ENCODE data around the gene NOTUM. TPM values are rescaled to one million over a fixed set of nuclear protein-coding genes. Genes with fewer than 3 reads are reported as not detected.
"Not testable (repeated sequence)": the region's sequence is repeated elsewhere in the genome, so short reads cannot be mapped to it uniquely, and the experiment has no call there.

The NOTUM gene
- total RNA-seq, 2 donors from 2014 or later = 0.17 to 6.8 TPM

DNA sequence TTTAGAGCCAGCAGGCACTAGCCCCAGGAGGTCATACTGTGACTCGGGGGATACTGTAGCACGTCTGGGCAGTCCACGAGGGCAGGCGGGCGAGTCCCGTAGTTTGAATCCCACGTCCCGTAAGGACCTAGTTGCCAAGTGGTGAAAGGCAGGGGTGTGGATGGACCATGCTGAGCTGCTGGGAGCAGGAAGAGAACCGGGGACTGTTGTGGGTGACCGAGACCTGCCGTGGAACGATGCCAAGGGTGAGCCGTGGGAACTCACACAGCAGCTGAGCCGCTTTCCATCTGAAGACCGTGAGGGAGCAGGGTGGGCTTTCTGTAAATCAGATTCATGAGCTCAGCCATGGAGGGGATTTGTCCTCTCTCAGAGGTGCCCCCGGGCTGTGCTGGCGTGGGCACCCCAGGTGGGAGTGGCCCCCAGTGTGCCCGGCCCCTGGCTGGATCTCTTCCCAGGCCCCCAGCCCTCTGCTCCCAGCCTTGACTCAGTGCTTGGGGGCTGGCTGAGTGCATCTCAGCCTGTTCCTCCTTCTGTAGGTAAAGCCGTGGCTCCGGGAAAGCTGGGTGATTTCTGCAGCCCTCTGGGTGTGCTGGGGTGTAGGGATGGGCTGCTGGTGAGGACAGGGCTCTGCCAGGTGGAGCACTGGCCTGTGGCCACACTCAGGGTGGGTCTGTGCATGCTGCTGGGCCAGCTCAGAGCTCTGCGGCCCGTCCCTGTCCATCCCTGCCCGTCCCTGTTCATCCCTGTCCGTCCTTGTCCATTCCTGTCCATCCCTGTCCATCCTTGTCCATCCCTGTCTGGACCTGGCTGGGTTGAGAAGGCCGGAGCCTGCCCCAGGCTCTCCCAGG, 30.1 kb upstream of the NOTUM start:
- peaks cover 4% of the 10 kb centered on the region for H3K4me1 Mint-ChIP-seq
- H3K27ac Mint-ChIP-seq = peak overlapping the region; percentile 58
- H3K36me3 Mint-ChIP-seq (ENCODE audit: low read depth) = peaks cover 8% of the 10 kb centered on the region
- no peak overlapping the region for H3K4me3 Mint-ChIP-seq
- ATAC-seq (replicated peaks) = no peak
- H3K9me3 Mint-ChIP-seq = no peaks in the 10 kb centered on the region
- H3K27me3 Mint-ChIP-seq = no peaks in the 10 kb centered on the region

DNA sequence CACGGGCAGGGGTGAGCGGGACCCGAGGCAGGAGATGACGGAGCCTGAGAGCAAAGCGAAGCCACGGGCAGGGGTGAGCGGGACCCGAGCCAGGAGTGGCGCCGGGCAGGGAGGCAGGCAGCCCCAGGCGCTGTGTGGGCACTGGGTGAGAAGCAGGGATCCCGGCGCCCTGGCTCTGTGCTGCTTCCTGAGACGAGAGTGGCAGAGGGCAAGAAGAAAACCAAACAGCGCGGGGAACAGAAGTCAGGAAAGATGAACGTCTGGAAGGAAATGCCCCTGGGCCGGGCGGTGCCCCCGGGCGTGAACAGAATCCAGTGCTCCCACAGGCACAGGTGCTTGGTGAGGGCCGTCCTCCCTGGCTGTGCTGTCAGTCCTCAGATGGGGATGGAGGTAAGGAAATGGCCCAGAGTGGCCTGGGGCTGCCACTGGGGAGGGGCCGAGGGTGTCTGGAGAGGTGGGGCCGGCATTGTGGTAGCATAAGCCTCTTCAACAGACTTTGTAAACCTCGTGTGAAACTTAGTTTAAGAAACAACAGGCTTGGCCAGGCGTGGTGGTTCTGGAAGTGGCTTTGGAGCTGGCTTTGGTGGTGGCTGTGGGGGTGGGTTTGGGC, 26.3 kb upstream of the NOTUM start:
- no peak overlapping the region for H3K27ac Mint-ChIP-seq
- H3K9me3 Mint-ChIP-seq = no peaks in the 10 kb centered on the region
- no peaks in the 10 kb centered on the region for H3K27me3 Mint-ChIP-seq
- peaks cover 10% of the 10 kb centered on the region for H3K4me1 Mint-ChIP-seq
- H3K4me3 Mint-ChIP-seq = no peak overlapping the region
- ATAC-seq (replicated peaks) = no peak
- H3K36me3 Mint-ChIP-seq (ENCODE audit: low read depth) = peaks cover 35% of the 10 kb centered on the region

DNA sequence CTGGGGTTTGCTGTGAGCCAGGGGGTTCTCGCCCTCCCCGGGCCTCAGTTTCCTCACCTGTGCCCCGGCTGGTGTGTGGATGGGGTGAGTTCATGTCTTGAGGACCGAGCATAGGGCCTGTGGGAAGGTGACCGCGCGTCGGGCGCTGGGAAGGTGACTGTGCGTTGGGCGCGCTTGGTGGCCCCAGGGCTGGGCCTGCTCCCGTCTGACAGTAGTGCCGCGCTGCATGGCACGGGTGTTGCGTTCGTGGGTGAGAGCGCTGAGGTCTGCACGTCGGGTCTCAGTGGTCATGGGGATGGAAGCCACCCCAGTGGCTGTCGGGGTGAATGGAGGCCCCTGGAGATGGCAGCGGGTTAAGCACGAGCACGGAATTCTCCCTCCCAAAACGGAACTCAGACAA, 25.6 kb upstream of the NOTUM start:
- peaks cover 35% of the 10 kb centered on the region for H3K36me3 Mint-ChIP-seq (ENCODE audit: low read depth)
- no peaks in the 10 kb centered on the region for H3K27me3 Mint-ChIP-seq
- H3K4me3 Mint-ChIP-seq = no peak overlapping the region
- peaks cover 10% of the 10 kb centered on the region for H3K4me1 Mint-ChIP-seq
- ATAC-seq (replicated peaks) = no peak
- H3K9me3 Mint-ChIP-seq = no peaks in the 10 kb centered on the region
- no peak overlapping the region for H3K27ac Mint-ChIP-seq

DNA sequence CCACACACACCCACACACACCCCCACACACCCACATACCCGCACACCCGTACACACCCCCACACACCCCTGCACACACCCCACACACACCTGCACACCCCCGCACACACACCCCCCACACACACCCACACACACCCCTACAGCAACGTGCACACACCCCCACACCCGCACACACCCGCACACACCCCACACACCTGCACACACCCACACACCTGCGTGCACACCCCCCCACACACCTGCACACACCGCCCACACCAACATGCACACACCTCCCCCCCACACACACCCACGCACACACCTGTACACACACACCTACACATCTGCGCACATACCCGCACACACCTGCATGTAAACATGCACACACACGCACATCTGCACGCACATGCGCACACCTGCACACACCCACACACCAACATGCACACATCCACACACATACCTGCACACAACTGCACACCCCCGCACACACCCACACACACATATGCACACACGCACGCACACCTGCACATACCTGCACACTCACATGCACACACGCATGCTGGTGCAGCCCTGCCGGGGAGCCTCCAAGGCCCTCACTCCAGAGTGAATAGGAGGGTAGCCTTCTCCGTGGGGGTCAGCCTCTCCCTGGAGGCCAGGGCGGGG, 23.9 kb upstream of the NOTUM start:
- Mint-ChIP-seq H3K27me3 (no peaks in the 10 kb centered on the region), H3K4me1 (peaks cover 9% of the 10 kb centered on the region), H3K4me3 (no peak overlapping the region), H3K9me3 (no peaks in the 10 kb centered on the region), H3K36me3 (ENCODE audit: low read depth) (peaks cover 35% of the 10 kb centered on the region), H3K27ac (no peak overlapping the region)
- no peak for ATAC-seq (replicated peaks)

DNA sequence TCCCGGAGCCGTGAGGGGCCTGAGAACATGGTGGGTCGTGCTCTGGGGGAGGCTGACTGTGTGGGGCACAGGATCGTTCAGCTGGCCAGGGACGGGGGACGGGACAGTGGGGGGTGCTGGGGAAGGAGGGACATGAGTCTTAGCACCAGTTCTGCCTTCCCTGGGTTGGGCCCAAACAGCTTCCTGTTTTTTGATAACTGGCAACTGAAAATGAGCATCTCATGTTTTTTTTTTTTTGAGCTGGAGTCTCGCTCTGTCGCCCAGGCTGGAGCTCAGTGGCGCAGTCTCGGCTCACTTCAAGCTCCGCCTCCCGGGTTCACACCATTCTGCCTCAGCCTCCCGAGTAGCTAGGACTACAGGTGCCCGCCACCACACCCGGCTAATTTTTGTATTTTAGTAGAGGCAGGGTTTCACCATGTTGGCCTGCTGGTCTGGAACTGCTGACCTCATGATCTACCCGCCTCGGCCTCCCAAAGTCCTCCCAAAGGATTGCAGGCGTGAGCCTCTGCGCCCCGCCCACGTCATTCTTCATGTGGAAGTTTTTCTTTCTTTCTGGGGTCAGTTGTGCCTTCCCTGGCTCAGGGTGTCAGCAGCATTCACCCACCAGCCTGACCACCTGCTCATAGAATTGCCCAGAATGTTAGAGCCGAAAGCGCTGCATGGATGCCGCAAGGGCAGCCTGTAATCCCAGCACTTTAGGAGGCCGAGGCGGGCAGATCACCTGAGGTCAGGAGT, 22.8 kb upstream of the NOTUM start:
- no peak for ATAC-seq (replicated peaks)
- no peaks in the 10 kb centered on the region for H3K9me3 Mint-ChIP-seq
- H3K4me1 Mint-ChIP-seq = peaks cover 9% of the 10 kb centered on the region
- H3K27ac Mint-ChIP-seq = no peak overlapping the region
- H3K27me3 Mint-ChIP-seq = no peaks in the 10 kb centered on the region
- H3K36me3 Mint-ChIP-seq (ENCODE audit: low read depth) = peaks cover 35% of the 10 kb centered on the region
- no peak overlapping the region for H3K4me3 Mint-ChIP-seq

DNA sequence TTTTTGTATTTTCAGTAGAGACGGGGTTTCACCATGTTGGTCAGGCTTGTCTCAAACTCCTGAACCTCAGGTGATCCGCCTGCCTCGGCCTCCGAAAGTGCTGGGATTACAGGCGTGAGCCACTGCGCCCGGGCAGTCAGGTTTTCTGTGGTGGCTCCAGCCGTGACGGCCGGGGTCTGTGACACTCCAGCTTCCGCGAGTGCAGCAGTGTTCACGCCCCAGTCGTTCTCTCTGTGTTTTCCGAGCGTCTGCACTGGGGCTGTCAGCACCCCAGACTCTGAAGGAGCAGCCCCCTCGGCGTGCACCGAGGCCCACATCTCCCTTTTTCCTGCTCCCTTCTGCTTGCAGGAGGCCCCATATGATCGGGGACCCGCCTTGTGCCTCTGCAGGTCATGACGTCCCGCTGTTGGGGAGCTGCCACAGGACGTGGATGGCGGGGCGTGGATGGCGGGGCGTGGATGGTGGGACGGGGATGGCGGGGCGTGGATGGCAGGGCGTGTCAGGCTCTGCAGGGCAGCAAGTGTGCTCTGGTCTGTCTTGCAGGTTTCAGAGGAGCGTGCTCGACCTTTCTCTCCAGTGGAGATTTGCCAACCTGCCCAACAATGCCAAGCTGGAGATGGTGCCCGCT, 22.1 kb upstream of the NOTUM start:
- Mint-ChIP-seq H3K27ac (no peak overlapping the region), H3K27me3 (no peaks in the 10 kb centered on the region), H3K4me3 (no peak overlapping the region), H3K9me3 (no peaks in the 10 kb centered on the region), H3K36me3 (ENCODE audit: low read depth) (peaks cover 35% of the 10 kb centered on the region), H3K4me1 (peaks cover 9% of the 10 kb centered on the region)
- no peak for ATAC-seq (replicated peaks)

DNA sequence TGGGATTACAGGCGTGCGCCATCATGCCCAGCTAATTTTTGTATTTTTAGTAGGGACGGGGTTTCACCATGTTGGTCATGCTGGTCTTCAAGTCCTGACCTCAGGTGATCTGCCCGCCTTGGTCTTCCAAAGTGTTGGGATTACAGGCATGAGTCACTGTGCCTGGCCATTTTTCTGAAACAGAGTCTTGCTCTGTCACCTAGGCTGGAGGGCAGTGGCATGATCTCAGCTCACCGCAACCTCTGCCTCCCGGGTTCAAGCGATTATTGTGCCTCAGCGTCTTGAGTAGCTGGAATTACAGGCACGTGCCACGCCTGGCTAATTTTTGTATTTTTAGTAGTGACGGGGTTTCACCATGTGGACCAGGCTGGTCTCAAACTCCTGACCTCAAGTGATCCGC, 20.5 kb upstream of the NOTUM start:
- H3K4me1 Mint-ChIP-seq = peaks cover 10% of the 10 kb centered on the region
- H3K4me3 Mint-ChIP-seq = not testable (repeated sequence)

DNA sequence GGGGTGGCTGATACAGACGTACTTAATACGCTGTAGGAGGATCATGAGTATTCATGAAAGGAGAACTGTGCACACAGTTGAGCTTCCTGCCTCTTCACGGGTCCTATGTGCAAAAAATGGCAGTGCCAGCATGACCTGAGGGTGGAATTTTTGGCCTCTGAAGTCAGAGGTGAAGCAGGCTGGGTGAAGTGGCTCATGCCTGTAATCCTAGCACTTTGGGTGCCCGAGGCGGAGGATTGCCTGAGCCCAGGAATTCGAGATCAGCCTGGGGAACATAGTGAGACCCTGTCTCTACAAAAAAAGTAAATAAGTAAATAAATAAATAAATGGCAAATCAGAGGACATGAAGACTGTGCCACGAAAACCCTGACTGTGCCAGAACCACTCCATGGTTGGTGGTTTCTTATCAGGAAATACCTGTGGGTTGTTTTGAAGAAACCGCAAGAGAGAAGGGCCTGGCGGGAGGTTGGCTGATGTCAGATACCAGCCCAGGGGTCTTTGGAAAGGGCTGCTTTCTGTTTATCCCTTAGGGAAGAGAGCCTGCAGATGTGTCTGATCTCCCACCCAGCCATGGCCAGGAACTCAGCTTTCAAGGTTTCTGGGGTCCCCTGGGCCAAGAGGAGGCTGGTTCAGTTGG, 19.8 kb upstream of the NOTUM start:
- no peaks in the 10 kb centered on the region for H3K27me3 Mint-ChIP-seq
- no peak for ATAC-seq (replicated peaks)
- H3K36me3 Mint-ChIP-seq (ENCODE audit: low read depth) = peaks cover 32% of the 10 kb centered on the region
- H3K4me1 Mint-ChIP-seq = peaks cover 16% of the 10 kb centered on the region
- H3K9me3 Mint-ChIP-seq = no peaks in the 10 kb centered on the region
- H3K4me3 Mint-ChIP-seq = no peak overlapping the region
- H3K27ac Mint-ChIP-seq = no peak overlapping the region

More for the DNA sequence above, 20.5 kb upstream of the NOTUM start:
- H3K27me3 Mint-ChIP-seq; ATAC-seq (replicated peaks); H3K9me3 Mint-ChIP-seq; H3K27ac Mint-ChIP-seq: not testable (repeated sequence)
- H3K36me3 Mint-ChIP-seq (ENCODE audit: low read depth) = peaks cover 36% of the 10 kb centered on the region

DNA sequence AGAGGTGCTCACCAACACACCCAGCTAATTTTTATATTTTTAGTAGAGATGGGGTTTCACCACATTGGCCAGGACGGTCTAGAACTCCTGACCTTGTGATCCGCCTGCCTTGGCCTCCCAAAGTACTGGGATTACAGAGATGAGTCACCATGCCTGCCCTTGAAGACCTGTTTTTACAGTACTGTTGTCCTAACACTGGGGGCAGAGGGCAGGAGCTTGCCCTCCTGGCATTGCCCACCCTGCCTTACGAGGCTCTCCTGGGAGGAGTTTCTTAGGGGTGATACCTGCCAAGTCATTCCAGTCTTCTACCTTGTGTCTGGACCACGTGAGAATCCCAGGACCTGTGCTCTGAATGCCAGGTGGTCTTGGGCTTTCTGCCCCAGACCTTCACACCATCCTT, 19.1 kb upstream of the NOTUM start:
- Mint-ChIP-seq H3K27me3 (no peaks in the 10 kb centered on the region), H3K36me3 (ENCODE audit: low read depth) (peaks cover 28% of the 10 kb centered on the region), H3K27ac (no peak overlapping the region), H3K4me3 (no peak overlapping the region), H3K4me1 (peaks cover 15% of the 10 kb centered on the region), H3K9me3 (no peaks in the 10 kb centered on the region)
- no peak for ATAC-seq (replicated peaks)

DNA sequence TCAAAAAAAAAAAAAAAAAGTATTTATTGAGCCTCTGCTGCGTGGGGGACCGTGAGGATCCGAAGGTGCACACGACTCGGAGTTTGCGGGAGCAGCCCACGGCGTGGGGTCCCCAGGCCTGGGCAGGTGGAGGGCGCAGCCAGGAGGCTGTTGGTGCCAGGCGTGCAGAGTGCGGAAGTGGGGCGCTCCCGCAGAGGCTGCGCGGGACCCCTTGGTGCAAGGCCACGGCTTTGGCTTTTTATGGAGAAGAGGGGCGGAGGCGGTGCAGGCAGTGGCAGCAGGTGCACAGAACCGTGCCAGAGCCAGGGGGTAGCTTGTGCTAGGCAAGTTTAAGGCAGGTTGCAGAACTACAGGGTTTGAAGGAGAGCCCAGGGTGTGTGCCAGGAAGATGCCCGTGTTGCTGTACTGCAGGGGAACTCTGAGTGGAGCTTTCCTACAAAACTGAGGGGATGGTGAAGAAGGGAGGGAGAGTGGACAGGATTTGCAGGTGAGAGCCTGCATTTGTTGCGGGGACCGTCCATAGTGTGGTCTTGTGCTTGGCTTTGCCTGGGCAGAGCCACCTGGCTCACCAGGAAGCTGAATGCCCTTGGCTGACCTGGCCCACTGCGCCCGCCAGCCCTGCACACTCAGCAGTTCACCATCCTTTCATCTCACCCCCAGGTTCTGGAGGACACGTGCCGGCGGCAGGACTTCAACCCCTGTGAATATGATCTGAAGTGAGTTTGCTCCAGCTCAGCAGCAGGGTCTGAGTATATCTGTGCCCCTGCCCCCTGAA, 17.7 kb upstream of the NOTUM start:
- Mint-ChIP-seq H3K27ac (no peak overlapping the region), H3K9me3 (no peaks in the 10 kb centered on the region), H3K4me1 (peaks cover 11% of the 10 kb centered on the region), H3K4me3 (peak overlapping the region; percentile 59), H3K36me3 (ENCODE audit: low read depth) (peaks cover 16% of the 10 kb centered on the region), H3K27me3 (no peaks in the 10 kb centered on the region)
- ATAC-seq (replicated peaks) = no peak

DNA sequence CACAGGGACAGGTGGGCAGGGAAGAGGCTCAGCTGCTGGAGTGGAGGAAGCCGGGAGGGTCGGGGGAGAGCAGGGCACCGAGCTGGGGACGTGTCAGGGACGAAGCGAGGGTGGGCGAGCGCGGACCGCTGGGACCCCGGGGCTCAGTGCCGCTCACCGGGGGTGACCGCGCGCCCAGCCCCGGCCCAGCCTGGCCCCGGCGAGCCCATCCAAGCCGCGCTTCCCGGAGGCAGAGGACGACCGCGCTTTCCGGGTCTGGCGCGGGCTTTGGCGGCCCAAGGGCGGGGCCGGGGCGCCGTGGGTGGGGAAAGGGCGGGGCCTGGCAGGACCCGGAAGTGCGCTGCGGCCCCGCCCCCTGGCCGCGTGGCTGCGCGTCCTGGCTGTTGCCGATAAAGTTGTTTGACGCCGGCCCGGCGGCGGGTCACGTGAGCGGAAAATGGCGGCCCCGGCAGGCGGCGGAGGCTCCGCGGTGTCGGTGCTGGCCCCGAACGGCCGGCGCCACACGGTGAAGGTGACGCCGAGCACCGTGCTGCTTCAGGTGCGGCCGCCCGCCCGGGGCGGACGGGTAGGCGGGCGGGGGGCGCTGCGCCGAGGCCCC, 16.3 kb upstream of the NOTUM start, which contains the start of gene ASPSCR1:
Gene ASPSCR1, plus strand, starts transcription at position 419 of the 598 bp plus-strand sequence. Its CDS starts 18 bp downstream, at position 437.
- no peaks in the 10 kb centered on the region for H3K9me3 Mint-ChIP-seq
- peak within 1 kb of the TSS; percentile 89 for H3K4me3 Mint-ChIP-seq
- ATAC-seq (replicated peaks) = peak; percentile 85
- peak within 1 kb of the TSS; percentile 94 for H3K27ac Mint-ChIP-seq
- H3K27me3 Mint-ChIP-seq = no peaks in the 10 kb centered on the region
- H3K4me1 Mint-ChIP-seq = peaks cover 11% of the 10 kb centered on the region
- peaks cover 8% of the 10 kb centered on the region for H3K36me3 Mint-ChIP-seq (ENCODE audit: low read depth)

DNA sequence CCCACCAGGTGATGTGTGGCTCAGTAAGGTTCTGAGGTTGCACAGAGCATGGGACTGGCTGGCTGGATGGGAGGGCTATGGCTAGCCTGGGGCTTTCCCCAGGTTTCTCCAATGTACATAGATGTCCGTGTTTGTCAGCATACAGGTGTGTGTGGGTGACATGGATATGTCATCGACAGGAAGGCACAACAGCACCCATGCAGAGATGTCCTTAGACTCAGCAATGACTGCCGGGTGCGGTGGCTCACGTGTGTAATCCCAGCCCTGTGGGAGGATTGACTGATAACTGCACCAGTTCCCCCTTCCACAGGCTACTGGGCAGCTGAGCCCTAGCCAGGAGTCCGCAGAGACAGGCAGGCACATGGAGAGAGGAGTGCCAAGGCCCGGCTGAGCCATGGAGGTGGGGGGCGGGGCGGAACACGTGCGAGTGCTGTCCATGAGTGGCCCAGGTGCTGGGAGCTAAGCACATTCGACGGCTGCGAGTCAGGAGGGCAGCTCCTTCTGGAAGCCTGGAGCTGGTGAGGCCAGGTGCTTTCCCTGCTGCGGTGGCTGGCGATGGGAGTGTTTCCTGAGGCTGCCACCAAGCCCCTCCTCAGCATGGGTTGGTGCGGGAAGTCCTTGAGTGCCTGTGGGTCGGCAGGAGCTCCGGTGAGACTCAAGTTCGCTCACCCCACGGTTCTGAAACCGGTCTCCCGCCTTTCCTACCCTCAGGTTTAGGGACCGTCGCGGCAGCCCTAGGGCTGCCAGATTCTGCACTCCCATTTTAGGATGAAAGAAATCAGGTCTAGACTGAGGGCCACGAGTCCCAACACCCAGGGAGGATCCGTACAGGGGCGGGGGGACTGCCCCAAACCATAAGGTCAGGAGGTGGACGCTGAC, 15.6 kb upstream of the NOTUM start:
- H3K27me3 Mint-ChIP-seq = no peaks in the 10 kb centered on the region
- H3K27ac Mint-ChIP-seq = peak overlapping the region; percentile 94
- H3K9me3 Mint-ChIP-seq = no peaks in the 10 kb centered on the region
- H3K36me3 Mint-ChIP-seq (ENCODE audit: low read depth) = peaks cover 8% of the 10 kb centered on the region
- ATAC-seq (replicated peaks) = peak; percentile 71
- peaks cover 11% of the 10 kb centered on the region for H3K4me1 Mint-ChIP-seq
- H3K4me3 Mint-ChIP-seq = peak overlapping the region; percentile 89

All from activated T-helper 17 cell treated with anti-CD3 and anti-CD28 coated beads, Interleukin-2, amount 50 U/mL, for 72 hours (primary cell).